CD4-positive, alpha-beta T cell treated with Interleukin-4 for 4 hours (primary cell): ENCODE data around the gene AGBL4.
"Not testable (repeated sequence)": the region's sequence is repeated elsewhere in the genome, so short reads cannot be mapped to it uniquely, and the experiment has no call there.

ENCODE experiments used
- DNase-seq: peaks from one replicate; pipeline ENCODE4 v3.0.0-alpha.2; 2020

Gene AGBL4

DNA sequence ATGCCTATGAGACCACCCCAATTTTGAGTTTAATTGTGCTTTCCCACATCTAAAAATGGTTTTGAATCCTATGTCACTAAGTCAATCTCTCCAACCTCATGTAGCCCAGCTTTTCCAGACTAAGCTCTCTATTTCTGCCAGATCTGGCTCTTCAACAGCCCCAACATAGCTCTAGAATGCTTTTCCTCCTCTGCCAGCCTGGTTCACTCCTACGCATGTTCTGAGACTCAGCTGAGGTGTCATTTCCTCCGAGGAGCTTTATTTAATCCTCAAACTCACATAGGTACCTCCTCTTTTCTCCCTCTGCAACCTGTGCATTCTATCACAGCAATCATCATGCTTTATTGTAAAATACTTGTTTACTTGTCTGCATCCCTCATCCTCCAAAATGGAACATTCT lies 729.2 kb downstream of the AGBL4 start:
- no peak for DNase-seq

DNA sequence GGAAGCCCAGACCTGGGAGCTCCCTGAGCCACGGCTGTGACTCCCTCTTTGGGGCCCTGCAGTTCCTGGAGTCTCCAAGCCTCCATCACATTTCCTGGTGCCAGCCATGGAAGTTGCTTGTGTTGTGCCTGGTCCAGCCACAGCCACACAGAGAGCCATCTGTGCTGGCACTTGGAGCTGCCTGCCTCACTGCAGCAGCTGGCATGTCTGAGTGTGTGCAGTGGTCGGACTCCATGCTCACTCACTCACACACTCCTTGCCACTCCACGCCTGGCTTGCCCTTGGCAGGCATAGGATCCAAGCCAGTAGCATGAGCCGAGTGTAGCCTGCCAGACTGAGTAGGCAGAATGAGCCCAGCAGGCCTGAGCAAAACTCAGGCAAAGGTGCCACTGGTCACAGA lies 730.7 kb downstream of the AGBL4 start:
- no peak for DNase-seq

GRCh38 chr1:49257211-49258049 lies 766.3 kb downstream of the AGBL4 start:
- not testable (repeated sequence) for DNase-seq

GRCh38 chr1:49252917-49253316 lies 770.8 kb downstream of the AGBL4 start:
- no peak for DNase-seq

DNA sequence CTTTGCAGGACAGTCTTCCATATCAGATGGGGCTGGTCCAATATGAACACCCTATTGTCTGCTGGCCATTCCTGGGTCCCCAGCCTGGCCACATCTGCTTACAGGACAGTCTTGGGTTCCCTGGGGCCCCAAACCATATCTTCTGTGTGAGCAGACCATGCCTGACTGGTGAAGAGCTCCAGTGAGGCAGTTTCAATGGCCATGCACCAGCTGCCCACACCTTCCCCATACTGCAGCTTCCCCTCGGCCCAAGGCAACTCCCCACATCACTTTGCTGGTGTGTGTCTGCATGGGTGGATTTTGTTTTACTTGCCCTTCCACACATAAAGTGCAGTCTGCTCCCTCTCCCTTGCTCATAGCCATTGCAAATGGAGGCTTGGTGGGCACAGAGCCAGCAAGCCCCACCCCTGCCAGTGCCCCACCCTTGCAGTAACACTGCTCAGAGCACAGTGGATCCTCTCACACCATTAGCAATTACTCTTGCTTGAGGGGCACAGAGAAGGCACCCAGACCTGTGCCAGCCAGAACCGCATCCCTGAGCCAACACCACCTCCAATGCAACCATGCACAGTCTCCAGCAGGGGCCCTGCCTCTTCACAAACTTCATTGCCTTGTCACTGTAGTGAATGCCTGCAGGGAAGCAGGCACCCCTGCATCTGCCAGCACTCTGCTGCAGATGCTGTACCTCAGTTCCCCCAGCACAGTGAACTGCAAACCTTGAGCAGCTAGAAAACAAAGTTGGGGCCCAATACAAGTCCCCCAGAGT lies 772.6 kb downstream of the AGBL4 start:
- no peak for DNase-seq

DNA sequence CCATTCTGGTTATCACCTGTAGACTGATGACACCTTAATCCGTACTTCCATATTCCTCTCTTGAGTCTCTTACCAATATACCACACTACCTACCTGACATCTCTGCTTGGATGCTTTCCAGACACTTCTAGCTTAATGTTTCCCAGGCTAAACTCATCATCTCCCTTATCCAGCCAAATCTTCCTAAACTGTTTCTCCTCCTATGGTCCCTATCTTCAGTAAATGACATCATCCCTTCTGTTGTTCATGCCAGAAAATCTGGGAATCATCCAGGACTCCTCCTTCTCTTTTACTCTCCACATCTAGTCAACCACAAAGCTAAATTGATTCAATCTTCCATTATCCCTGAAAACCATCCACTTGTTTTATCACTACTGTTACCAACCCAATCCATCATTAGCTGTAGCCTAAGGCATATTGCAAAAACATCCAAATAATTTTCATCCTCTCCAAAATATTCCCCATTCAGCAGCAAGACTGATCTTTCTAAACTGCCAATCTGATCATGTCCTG lies 783.0 kb downstream of the AGBL4 start:
- no peak for DNase-seq

DNA sequence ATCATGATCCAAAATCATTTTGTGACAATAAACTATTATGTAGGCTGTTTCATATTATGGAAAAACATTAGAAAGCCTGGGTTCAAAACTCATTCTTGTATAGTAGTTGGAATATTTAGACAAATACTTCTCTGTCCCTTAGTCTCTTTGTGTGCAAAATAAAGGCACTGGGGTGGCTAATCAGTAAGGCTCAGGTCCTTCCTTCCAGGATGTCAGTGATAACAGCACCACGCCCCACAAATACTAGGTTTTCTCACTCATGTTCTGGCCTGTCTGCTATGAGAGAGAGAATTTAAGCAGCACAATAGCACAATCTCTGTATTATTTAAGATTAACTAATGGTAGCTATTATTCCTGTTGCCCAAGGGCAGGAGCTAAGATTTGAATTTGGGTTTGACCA lies 788.8 kb downstream of the AGBL4 start:
- no peak for DNase-seq

DNA sequence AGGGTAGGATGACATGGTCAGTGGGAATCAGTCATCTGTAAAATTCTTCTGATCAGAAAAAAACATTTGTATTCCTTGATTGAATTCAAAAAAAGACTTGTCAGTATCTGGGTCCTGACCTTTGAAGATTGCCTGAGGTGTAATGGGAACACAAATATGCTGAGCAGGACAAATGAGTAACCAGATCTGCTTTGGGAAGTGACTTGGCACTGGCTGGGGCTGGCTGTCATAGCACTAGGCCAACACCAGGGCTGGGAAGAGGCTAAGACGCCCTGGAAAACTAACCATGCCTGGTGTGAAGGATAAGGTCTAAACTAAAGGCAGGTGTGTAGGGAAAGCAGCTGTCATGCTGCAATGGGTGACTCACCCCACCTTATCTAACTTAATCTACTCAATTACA lies 794.2 kb downstream of the AGBL4 start:
- no peak for DNase-seq

DNA sequence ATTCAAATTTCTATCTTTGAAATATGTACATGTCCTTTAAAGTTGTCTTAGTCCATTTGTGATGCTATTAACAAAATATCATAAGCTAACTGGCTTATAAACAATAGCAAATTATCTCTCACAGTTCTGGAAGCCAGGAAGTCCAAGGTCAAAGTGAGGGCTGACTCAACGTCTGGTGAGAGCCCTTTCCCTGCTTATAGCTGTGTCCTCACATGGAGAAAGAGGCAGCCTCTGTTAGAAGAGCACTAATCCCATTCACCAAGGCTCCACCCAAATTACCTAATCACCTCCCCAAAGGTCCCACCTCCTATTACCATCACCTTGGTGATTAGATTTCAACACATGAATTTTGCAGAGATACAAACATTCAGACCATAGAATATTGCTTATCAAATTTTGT lies 797.0 kb downstream of the AGBL4 start:
- DNase-seq = no peak

GRCh38 chr1:49225464-49225863 lies 798.3 kb downstream of the AGBL4 start:
- DNase-seq = no peak

GRCh38 chr1:49213301-49213700 lies 810.5 kb downstream of the AGBL4 start:
- no peak for DNase-seq

- no peak for DNase-seq
Measured at GRCh38 chr1:49208712-49209111, 815.0 kb downstream of the AGBL4 start.

DNA sequence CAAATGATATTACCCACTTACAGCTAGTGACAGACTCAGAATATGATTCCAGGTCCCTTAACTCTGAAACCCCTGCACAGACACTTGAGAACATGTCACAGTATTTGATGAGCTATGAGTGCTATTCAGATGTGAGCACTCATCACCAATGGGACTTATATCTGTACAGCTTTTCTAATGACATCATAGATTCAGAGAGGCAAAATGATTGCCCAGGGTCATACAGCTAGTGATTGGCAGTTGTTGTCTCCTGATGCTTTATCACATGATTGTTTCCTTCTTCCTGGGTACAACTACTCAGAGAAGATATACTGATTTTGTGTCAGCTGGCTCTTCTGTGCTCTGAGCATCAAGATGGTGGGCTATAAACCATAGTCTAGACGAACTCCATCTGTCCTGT lies 819.0 kb downstream of the AGBL4 start:
- no peak for DNase-seq

GRCh38 chr1:49200738-49201137 lies 823.0 kb downstream of the AGBL4 start:
- no peak for DNase-seq

DNA sequence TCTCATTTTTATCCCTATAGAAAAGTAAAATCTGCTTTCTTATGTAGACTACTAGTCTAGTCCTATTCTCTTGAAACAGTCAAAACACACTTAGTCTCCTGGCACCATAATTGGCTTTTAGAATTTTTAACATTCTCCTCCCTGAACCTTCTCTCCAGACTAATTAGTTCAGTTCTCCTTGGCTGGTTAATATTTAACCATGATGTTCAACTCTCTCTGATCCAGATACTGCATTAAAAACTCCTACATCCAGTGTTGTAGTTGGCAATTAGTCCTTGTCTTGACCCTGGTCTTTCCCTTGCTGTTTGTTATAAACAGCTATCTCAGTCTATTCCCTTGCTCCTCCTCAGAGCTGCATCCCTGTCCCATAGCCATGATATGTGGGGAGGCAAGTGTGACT lies 824.2 kb downstream of the AGBL4 start:
- no peak for DNase-seq

GRCh38 chr1:49197081-49197480 lies 826.7 kb downstream of the AGBL4 start:
- no peak for DNase-seq

GRCh38 chr1:49190138-49190537 lies 833.6 kb downstream of the AGBL4 start:
- no peak for DNase-seq

DNA sequence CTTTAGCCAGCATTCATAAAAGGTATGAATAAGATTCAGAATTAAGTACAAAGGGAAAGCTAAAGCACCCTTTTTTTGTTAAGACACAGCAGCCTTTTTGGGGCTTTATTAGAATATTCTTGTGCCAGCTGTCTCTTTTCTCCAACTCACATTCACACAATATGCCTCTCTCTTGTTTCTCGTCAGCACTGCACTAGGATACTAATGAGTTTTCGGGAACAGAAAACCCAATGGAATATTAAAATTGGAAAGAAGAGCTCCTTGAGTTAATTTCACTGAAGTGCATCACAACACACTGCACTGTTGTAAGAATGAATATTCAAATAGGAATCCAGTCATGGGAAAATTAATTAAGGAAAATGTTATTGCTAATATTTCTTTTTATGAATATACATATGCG lies 836.7 kb downstream of the AGBL4 start:
- no peak for DNase-seq

DNA sequence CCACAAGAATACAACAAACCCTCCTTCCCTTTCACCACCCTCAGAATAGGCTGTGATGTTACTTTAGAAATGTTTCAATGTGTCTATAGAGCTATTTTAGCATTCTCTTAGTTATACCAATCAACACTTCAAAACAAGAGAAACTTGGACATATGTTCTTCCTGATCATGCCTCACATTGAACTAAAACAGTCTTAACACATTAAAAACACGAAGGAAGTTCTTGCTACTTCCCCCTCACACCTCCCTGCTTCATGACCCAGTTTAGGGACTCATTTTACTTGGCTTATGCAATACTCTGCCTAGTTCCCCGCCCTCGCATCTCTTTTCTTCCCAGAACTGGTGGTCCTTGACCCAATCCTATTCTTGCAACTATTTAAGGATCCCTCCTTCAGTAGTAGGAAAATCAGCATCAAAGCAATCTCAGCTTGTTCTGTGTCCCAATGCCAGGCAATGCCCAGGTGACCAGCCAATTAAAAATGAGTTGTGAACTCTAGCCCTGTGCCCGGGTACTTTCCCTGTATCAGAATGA lies 838.2 kb downstream of the AGBL4 start:
- DNase-seq = no peak

DNA sequence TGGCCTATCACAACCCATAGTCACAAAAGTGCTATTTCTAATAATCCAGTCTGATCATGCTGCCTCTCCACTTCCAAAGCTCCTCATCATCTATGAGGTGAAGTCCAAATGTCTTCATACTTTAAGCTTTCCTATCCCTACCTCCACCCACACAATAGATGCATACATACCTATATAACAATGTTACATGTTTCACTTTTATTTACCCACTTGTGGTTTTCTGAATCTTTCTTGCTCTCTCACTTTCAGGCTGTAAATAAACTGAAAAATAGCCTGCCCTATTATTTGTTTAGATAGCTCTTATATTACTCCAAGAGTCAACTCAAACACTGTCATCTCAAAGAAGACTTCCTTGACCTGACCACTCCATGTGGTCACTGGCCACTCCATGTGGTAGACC lies 840.3 kb downstream of the AGBL4 start:
- no peak for DNase-seq

DNA sequence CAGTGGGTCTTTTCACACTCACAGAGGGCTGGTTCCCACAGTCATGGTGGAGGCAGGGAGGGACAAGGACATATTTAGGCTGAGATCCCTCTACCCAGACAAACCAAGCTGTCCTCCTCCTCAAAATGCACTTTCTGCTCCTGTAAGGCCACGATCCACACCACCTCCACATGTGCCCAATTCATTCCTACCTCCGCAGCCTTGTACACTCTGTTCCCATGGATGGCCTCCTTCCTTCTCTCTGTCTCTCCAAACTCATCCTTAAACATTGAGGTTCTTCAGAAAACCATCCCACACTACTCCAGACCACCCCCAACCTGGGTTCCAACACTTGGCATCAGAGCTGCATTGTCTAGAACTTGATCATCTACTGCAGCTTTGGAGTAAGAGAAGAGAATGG lies 842.7 kb downstream of the AGBL4 start:
- no peak for DNase-seq

DNA sequence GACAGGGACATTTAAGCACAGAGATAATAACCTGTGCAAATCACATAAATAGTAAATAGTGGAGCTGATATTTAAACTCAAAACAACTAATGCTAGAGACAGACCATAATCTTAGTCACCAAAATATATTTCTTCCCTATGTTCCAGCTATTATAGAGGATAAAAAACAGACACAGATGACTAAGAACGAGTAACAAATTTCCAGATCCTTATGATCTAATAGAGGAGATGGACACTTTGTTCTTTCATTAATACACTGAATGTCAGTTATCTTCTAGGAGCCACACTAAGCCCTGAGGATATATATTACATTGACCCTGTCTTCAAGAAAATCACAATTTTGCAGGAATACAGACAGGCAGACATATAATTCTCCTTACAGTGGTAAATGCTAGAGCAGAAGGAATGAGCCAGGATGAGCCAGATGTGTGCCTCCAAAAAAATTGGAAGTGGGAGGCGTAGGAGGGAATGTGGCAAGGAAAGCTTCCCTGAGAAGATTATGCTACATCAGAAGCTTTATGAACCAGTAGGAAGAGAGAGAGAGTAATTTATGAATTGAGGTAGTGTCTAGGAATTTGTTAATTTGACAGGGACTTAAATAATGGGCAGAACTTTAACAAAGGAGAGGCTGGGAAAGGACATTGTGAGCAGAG lies 851.7 kb downstream of the AGBL4 start:
- no peak for DNase-seq

- DNase-seq = no peak
Measured at GRCh38 chr1:49166031-49166430, 857.7 kb downstream of the AGBL4 start.
